IPS DF 4.7 (cell line): ENCODE data around the gene SAT2.
"Not testable (repeated sequence)": the region's sequence is repeated elsewhere in the genome, so short reads cannot be mapped to it uniquely, and the experiment has no call there.

ENCODE experiments used
- DNase-seq: peaks from one replicate; pipeline ENCODE4 v3.0.0-alpha.2; 2013; ENCODE audit warnings: low spot score; ENCODE audit errors: extremely low read depth

The SAT2 gene

GRCh38 chr17:7634384-7634783, 6.8 kb upstream of the SAT2 start:
- no peak for DNase-seq

GRCh38 chr17:7633093-7633492, 5.5 kb upstream of the SAT2 start:
- no peak for DNase-seq

GRCh38 chr17:7632492-7632894, 4.9 kb upstream of the SAT2 start:
- DNase-seq = no peak

GRCh38 chr17:7631398-7632380, 4.1 kb upstream of the SAT2 start:
- no peak for DNase-seq

- DNase-seq = no peak
Measured at GRCh38 chr17:7629939-7630571, 2.4 kb upstream of the SAT2 start, which contains the start of gene SHBG. SHBG (plus strand) TSS chr17:7630135; CDS start chr17:7630173, 38 bp downstream.

- DNase-seq = no peak
Measured at GRCh38 chr17:7626956-7627249, 718 bp downstream of the SAT2 start.

- DNase-seq = no peak
Measured at GRCh38 chr17:7626307-7626706, 1.3 kb downstream of the SAT2 start.

GRCh38 chr17:7625749-7626148, 1.9 kb downstream of the SAT2 start:
- DNase-seq = not testable (repeated sequence)

- DNase-seq = no peak
Measured at GRCh38 chr17:7623661-7624060, 4.0 kb downstream of the SAT2 start.

- DNase-seq = no peak
Measured at GRCh38 chr17:7620835-7621234, 6.8 kb downstream of the SAT2 start.

GRCh38 chr17:7618608-7619007, 9.0 kb downstream of the SAT2 start:
- no peak for DNase-seq

GRCh38 chr17:7615265-7615747, 12.3 kb downstream of the SAT2 start:
- no peak for DNase-seq

GRCh38 chr17:7614425-7615264, 13.0 kb downstream of the SAT2 start, which contains the start of gene FXR2:
FXR2 (minus strand) TSS chr17:7614897; CDS start chr17:7614532, 365 bp downstream.
- DNase-seq = peak; percentile 98

GRCh38 chr17:7613769-7614424, 13.7 kb downstream of the SAT2 start:
- no peak for DNase-seq

GRCh38 chr17:7612294-7612640, 15.4 kb downstream of the SAT2 start:
- DNase-seq = no peak

- DNase-seq = no peak
Measured at GRCh38 chr17:7611635-7612293, 15.9 kb downstream of the SAT2 start.

GRCh38 chr17:7610641-7611040, 17.0 kb downstream of the SAT2 start:
- DNase-seq = no peak

- DNase-seq = no peak
Measured at GRCh38 chr17:7606280-7606679, 21.3 kb downstream of the SAT2 start.

- not testable (repeated sequence) for DNase-seq
Measured at GRCh38 chr17:7597561-7597960, 30.1 kb downstream of the SAT2 start.

- DNase-seq = no peak
Measured at GRCh38 chr17:7593296-7593695, 34.3 kb downstream of the SAT2 start.
